GM18520 (cell line): ENCODE measurements around the gene MARCHF5.

Experiments
- ATAC-seq: cut with Tn5 transposase; IDR thresholded peaks from one replicate; pipeline ENCODE4 v1.9.1; 2021; ENCODE audit not compliant: unreplicated experiment

The MARCHF5 gene

GRCh38 chr10:92290837-92291615 is at the start of gene MARCHF5, which contains the start of gene CPEB3:
Gene MARCHF5, plus strand, starts transcription at chr10:92291167. Its CDS starts 328 bp downstream, at chr10:92291495.
Gene CPEB3, minus strand, starts transcription at chr10:92291078. Its CDS starts 50,728 bp downstream, at chr10:92240350.
- peak; percentile 99 for ATAC-seq

- ATAC-seq, result no peak
Observed at GRCh38 chr10:92241501-92241900, 49.5 kb upstream of the MARCHF5 start.

GRCh38 chr10:92242380-92242779 is 48.6 kb upstream of the MARCHF5 start:
- ATAC-seq, result no peak

GRCh38 chr10:92242910-92243671 is 47.9 kb upstream of the MARCHF5 start:
- ATAC-seq, result no peak

GRCh38 chr10:92244796-92245195 is 46.2 kb upstream of the MARCHF5 start:
- no peak for ATAC-seq

GRCh38 chr10:92248566-92248965 is 42.4 kb upstream of the MARCHF5 start:
- ATAC-seq, result no peak

GRCh38 chr10:92263396-92263795 is 27.6 kb upstream of the MARCHF5 start:
- no peak for ATAC-seq

GRCh38 chr10:92264249-92264648 is 26.7 kb upstream of the MARCHF5 start:
- ATAC-seq, result no peak

- ATAC-seq, result peak; percentile 44
Observed at GRCh38 chr10:92265687-92266258, 25.2 kb upstream of the MARCHF5 start.

- ATAC-seq, result peak; percentile 61
Observed at GRCh38 chr10:92267343-92267742, 23.6 kb upstream of the MARCHF5 start.

- no peak for ATAC-seq
Observed at GRCh38 chr10:92268748-92269147, 22.2 kb upstream of the MARCHF5 start.

GRCh38 chr10:92274071-92274470 is 16.9 kb upstream of the MARCHF5 start:
- ATAC-seq, result no peak

GRCh38 chr10:92278996-92279696 is 11.8 kb upstream of the MARCHF5 start:
- no peak for ATAC-seq

- no peak for ATAC-seq
Observed at GRCh38 chr10:92284112-92284704, 6.8 kb upstream of the MARCHF5 start.

- no peak for ATAC-seq
Observed at GRCh38 chr10:92290076-92290836, 711 bp upstream of the MARCHF5 start.

GRCh38 chr10:92291616-92291865 is 574 bp downstream of the MARCHF5 start:
- no peak for ATAC-seq

- no peak for ATAC-seq
Observed at GRCh38 chr10:92291921-92292845, 1.2 kb downstream of the MARCHF5 start.

- ATAC-seq, result no peak
Observed at GRCh38 chr10:92298487-92298886, 7.5 kb downstream of the MARCHF5 start.

- no peak for ATAC-seq
Observed at GRCh38 chr10:92303096-92303495, 12.1 kb downstream of the MARCHF5 start.
